Measurements from ENCODE around the gene OLFML2A.

GRCh38 chr9:124812441-124812876 lies 35.5 kb downstream of the OLFML2A start:
- TF ChIP-seq, protein P1, sequence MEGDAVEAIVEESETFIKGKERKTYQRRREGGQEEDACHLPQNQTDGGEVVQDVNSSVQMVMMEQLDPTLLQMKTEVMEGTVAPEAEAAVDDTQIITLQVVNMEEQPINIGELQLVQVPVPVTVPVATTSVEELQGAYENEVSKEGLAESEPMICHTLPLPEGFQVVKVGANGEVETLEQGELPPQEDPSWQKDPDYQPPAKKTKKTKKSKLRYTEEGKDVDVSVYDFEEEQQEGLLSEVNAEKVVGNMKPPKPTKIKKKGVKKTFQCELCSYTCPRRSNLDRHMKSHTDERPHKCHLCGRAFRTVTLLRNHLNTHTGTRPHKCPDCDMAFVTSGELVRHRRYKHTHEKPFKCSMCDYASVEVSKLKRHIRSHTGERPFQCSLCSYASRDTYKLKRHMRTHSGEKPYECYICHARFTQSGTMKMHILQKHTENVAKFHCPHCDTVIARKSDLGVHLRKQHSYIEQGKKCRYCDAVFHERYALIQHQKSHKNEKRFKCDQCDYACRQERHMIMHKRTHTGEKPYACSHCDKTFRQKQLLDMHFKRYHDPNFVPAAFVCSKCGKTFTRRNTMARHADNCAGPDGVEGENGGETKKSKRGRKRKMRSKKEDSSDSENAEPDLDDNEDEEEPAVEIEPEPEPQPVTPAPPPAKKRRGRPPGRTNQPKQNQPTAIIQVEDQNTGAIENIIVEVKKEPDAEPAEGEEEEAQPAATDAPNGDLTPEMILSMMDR (IDR thresholded peaks at IDR 0.05; ENCODE audit: low read depth, low read length) = no peak
- no peak for TF ChIP-seq EZH2phosphoT487 (IDR thresholded peaks at IDR 0.05; ENCODE audit: low read depth)
